Panc1 (cell line): ENCODE data around the gene GLG1.

Experiments
- POLR2AphosphoS5 ChIP-seq: IDR thresholded peaks from 2 replicates; pipeline ENCODE4 v1.6.1; 2012; ENCODE audit warnings: mild to moderate bottlenecking, low read depth, low read length, moderate library complexity
- TCF7L2 ChIP-seq: IDR thresholded peaks from 2 replicates; pipeline ENCODE4 v1.6.1; 2011; ENCODE audit warnings: mild to moderate bottlenecking, low read depth, low read length, inconsistent platforms
- TF ChIP-seq, protein P1 (sequence below): fragments of 450-650 bp; IDR thresholded peaks from 2 replicates; pipeline ENCODE4 v1.5.1; 2017; ENCODE audit warnings: mild to moderate bottlenecking
- TF ChIP-seq, protein P2 (sequence below), 2 experiments: IDR thresholded peaks; 2 replicates each; pipeline ENCODE4 v1.6.1; 2011 to 2012; ENCODE audit warnings: low read depth in 2 of 2, control low read depth in 1 of 2, low read length in 1 of 2, mild to moderate bottlenecking in 1 of 2, moderate library complexity in 1 of 2; ENCODE audit not compliant: insufficient read depth in 1 of 2

DNA sequence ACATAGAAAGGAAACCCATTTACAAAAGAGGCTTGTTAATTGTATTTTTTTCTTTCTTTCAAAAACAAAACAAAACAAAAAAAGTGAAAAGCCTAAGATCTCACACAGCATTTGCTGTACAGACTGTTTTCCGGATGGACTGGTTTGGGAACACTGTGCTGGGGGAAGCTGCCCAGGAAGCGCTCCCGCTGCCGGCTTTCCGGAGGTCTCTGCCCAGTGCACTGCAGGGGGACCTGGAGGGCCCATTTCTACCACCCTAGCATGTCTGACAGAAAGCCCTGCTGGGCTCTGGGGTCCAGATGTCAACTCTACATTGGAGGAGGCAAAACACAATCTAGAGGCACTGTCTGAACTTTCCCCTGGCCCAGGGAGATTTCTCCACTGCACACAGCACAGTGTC, 159.3 kb downstream of the GLG1 start:
- TF ChIP-seq, protein P1, sequence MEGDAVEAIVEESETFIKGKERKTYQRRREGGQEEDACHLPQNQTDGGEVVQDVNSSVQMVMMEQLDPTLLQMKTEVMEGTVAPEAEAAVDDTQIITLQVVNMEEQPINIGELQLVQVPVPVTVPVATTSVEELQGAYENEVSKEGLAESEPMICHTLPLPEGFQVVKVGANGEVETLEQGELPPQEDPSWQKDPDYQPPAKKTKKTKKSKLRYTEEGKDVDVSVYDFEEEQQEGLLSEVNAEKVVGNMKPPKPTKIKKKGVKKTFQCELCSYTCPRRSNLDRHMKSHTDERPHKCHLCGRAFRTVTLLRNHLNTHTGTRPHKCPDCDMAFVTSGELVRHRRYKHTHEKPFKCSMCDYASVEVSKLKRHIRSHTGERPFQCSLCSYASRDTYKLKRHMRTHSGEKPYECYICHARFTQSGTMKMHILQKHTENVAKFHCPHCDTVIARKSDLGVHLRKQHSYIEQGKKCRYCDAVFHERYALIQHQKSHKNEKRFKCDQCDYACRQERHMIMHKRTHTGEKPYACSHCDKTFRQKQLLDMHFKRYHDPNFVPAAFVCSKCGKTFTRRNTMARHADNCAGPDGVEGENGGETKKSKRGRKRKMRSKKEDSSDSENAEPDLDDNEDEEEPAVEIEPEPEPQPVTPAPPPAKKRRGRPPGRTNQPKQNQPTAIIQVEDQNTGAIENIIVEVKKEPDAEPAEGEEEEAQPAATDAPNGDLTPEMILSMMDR = no peak
- TF ChIP-seq POLR2AphosphoS5 (no peak), TCF7L2 (no peak)
- TF ChIP-seq, protein P2, sequence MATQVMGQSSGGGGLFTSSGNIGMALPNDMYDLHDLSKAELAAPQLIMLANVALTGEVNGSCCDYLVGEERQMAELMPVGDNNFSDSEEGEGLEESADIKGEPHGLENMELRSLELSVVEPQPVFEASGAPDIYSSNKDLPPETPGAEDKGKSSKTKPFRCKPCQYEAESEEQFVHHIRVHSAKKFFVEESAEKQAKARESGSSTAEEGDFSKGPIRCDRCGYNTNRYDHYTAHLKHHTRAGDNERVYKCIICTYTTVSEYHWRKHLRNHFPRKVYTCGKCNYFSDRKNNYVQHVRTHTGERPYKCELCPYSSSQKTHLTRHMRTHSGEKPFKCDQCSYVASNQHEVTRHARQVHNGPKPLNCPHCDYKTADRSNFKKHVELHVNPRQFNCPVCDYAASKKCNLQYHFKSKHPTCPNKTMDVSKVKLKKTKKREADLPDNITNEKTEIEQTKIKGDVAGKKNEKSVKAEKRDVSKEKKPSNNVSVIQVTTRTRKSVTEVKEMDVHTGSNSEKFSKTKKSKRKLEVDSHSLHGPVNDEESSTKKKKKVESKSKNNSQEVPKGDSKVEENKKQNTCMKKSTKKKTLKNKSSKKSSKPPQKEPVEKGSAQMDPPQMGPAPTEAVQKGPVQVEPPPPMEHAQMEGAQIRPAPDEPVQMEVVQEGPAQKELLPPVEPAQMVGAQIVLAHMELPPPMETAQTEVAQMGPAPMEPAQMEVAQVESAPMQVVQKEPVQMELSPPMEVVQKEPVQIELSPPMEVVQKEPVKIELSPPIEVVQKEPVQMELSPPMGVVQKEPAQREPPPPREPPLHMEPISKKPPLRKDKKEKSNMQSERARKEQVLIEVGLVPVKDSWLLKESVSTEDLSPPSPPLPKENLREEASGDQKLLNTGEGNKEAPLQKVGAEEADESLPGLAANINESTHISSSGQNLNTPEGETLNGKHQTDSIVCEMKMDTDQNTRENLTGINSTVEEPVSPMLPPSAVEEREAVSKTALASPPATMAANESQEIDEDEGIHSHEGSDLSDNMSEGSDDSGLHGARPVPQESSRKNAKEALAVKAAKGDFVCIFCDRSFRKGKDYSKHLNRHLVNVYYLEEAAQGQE (IDR thresholded peaks at IDR 0.05; ENCODE audit: insufficient read depth in 1 of 2, low read depth in 2 of 2, low read length in 1 of 2) = no peak
